Activated CD8-positive, alpha-beta T cell treated with anti-CD3 and anti-CD28 coated beads for 36 hours (primary cell): ENCODE data around the gene RAP1GDS1. TPM values are rescaled to one million over a fixed set of nuclear protein-coding genes. Genes with fewer than 3 reads are reported as not detected.

Source experiments
- ATAC-seq: fragments of 200-7000 bp; cut with Tn5 transposase; one replicate; pipeline ENCODE4 v1.10.0; 2021; ENCODE audit warnings: mild to moderate bottlenecking, moderate library complexity
- CTCF ChIA-PET: fragments of 350-600 bp; sonication (Branson Sonifier 250); formaldehyde crosslinking; loops from one replicate; lab custom pipeline; 2021; ENCODE audit warnings: antibody characterized with exemption; lab: Charles Lee
- POLR2A ChIA-PET: fragments of 350-600 bp; sonication (Branson Sonifier 250); formaldehyde crosslinking; loops from one replicate; lab custom pipeline; 2021; ENCODE audit warnings: antibody characterized with exemption; lab: Charles Lee
- DNase-seq: peaks from one replicate; pipeline ENCODE4 v3.0.0-alpha.2; 2020
- H3K27ac Mint-ChIP-seq: one replicate; pipeline ENCODE4 v1.8.0; 2021; ENCODE audit warnings: mild to moderate bottlenecking, mixed read lengths
- H3K27me3 Mint-ChIP-seq: one replicate; pipeline ENCODE4 v1.8.0; 2021; ENCODE audit warnings: mixed read lengths
- H3K36me3 Mint-ChIP-seq: one replicate; pipeline ENCODE4 v1.8.0; 2021; ENCODE audit warnings: low read depth, mixed read lengths
- H3K4me1 Mint-ChIP-seq: one replicate; pipeline ENCODE4 v1.8.0; 2021; ENCODE audit warnings: low read depth, mixed read lengths
- H3K4me3 Mint-ChIP-seq: one replicate; pipeline ENCODE4 v1.8.0; 2021; ENCODE audit warnings: mild to moderate bottlenecking, moderate library complexity, mixed read lengths
- H3K9me3 Mint-ChIP-seq: one replicate; pipeline ENCODE4 v1.8.0; 2021; ENCODE audit warnings: mixed read lengths
- CTCF ChIP-seq: fragments of 200-600 bp; IDR thresholded peaks from one replicate; pipeline ENCODE4 v1.8.0; 2022; ENCODE audit warnings: antibody characterized with exemption, mild to moderate bottlenecking
- intact Hi-C: fragments of 100-400 bp; cut with micrococcal nuclease; formaldehyde crosslinking; loops from one replicate; pipeline ENCODE4 v1.10.0; 2022
- total RNA-seq, 2 experiments: library from RNA; stranded (reverse); gene quantifications; one replicate each; pipeline ENCODE4 v1.2.3, GENCODE V29; 2021

RAP1GDS1 gene
- total RNA-seq, 2 experiments from 2014 or later = 49.8 to 52.1 TPM

DNA sequence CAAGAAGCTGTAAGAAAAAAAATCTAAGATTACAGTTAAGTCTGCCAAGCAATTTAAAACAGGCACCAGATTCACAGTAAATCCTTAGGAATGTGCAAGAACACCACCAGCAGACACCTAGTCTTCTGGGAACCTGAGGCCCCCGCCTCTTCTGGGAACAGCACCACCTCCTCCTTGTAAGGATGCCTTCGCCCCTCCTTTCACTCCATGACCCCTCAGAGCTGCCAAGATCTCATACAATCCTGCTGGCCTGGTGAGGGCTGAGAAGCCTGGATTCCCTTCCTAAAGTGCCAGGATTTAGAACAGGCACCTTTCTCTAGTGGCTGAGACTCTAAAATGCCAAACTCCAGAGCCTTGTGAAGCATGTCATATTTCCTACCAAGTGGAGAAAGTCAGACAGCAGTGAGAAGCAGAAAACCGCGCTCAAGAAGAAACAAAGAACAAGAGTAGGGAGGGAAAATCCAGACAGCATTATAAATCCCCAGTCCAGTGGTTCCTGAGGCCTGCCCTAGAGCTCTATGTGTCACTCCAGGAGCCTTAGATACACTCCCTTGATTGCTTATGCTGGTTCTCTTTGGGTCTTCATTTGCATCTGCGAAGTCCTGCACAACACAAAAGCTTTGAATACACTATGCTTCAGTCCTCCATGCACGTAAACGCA lies 230.8 kb downstream of the RAP1GDS1 start:
- no peak for TF ChIP-seq CTCF

DNA sequence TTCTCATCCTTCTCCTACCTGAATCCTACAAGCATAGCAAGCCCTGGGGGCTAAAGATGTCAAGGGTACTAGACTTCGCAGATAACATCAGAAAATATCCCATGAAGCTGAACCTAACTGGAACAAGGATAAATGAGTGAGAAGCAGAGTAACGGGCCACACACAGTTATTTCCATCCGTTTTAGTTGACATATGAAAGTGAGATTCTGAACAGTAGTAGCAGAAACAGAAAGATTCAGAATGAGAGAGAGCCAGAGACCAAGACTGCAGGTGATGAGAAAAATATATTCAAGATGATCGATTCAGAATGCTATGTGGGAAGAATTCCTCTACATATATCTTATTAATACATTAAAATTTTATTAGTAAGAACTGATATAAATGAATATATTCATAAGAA lies 232.1 kb downstream of the RAP1GDS1 start:
- intact Hi-C loops = no loop called here
- CTCF ChIA-PET = no interaction called here
- ATAC-seq (peak; percentile 45), DNase-seq (no peak)
- Mint-ChIP-seq H3K9me3 (no peaks in the 10 kb centered on the region), H3K27me3 (no peaks in the 10 kb centered on the region), H3K4me3 (no peak overlapping the region), H3K36me3 (peaks cover 7% of the 10 kb centered on the region), H3K4me1 (peaks cover 27% of the 10 kb centered on the region), H3K27ac (no peak overlapping the region)
- POLR2A ChIA-PET = interaction anchor here (1.5 kb wide), 1 partner anchor 11 kb away, joined by 4 read pairs; no protein-coding TSS in a partner anchor
- no peak for TF ChIP-seq CTCF

More for the DNA sequence above, 230.8 kb downstream of the RAP1GDS1 start:
- POLR2A ChIA-PET = interaction anchor here (1.0 kb wide), 1 partner anchor 9 kb away, joined by 3 read pairs; no protein-coding TSS in a partner anchor
- Mint-ChIP-seq H3K4me3 (no peak overlapping the region), H3K9me3 (no peaks in the 10 kb centered on the region), H3K27ac (no peak overlapping the region), H3K36me3 (peaks cover 7% of the 10 kb centered on the region), H3K4me1 (peaks cover 22% of the 10 kb centered on the region), H3K27me3 (no peaks in the 10 kb centered on the region)
- DNase-seq (no peak), ATAC-seq (no peak)
- CTCF ChIA-PET = no interaction called here
- intact Hi-C loops = no loop called here

Other genes starting within 250 kb of the RAP1GDS1 start
- under 1 TPM; 0.16 to 0.18 TPM for gene STPG2, start 117.9 kb upstream of the RAP1GDS1 start, total RNA-seq